ES-I3 (cell line): Measurements from ENCODE around the gene OR8B2.
"Not testable (repeated sequence)": the region's sequence is repeated elsewhere in the genome, so short reads cannot be mapped to it uniquely, and the experiment has no call there.

ENCODE experiments used
- H3K36me3 ChIP-seq: 2 replicates; pipeline ENCODE4 v1.6.1; 2013; ENCODE audit warnings: mild to moderate bottlenecking, low read length, control low read depth, moderate library complexity; ENCODE audit not compliant: insufficient read depth
- H3K4me1 ChIP-seq: 2 replicates; pipeline ENCODE4 v1.6.1; 2013; ENCODE audit warnings: mild to moderate bottlenecking, control low read depth, low read length; ENCODE audit not compliant: insufficient read depth
- H3K9ac ChIP-seq: 2 replicates; pipeline ENCODE4 v1.6.1; 2013; ENCODE audit warnings: low read depth, mild to moderate bottlenecking, low read length, moderate library complexity
- H3K9me3 ChIP-seq: 2 replicates; pipeline ENCODE4 v1.6.1; 2013; ENCODE audit warnings: mild to moderate bottlenecking, low read length, moderate library complexity; ENCODE audit not compliant: control insufficient read depth, insufficient read depth

The OR8B2 gene

GRCh38 chr11:124384399-124384798, at the start of gene OR8B2:
TSS of gene OR8B2 (minus strand) at chr11:124384499. CDS start at chr11:124383343, 1,156 bp downstream.
- no peaks in the 10 kb centered on the region for H3K4me1 ChIP-seq
- H3K9ac ChIP-seq: no peak within 1 kb of the TSS
- no peaks in the 10 kb centered on the region for H3K36me3 ChIP-seq
- H3K9me3 ChIP-seq: no peaks in the 10 kb centered on the region

GRCh38 chr11:124429599-124429998, 45.3 kb upstream of the OR8B2 start:
- Histone ChIP-seq H3K4me1 (no peaks in the 10 kb centered on the region), H3K36me3 (no peaks in the 10 kb centered on the region), H3K9ac (no peak overlapping the region)

GRCh38 chr11:124424384-124424921, 40.2 kb upstream of the OR8B2 start, which contains the start of gene OR8B4:
TSS of gene OR8B4 (minus strand) at chr11:124424871. CDS start at chr11:124424871, 0 bp downstream.
- peaks cover 3% of the 10 kb centered on the region; the same call in 1 of the 2 replicates for H3K9me3 ChIP-seq
- no peaks in the 10 kb centered on the region for H3K4me1 ChIP-seq
- H3K36me3 ChIP-seq: no peaks in the 10 kb centered on the region
- no peak within 1 kb of the TSS for H3K9ac ChIP-seq

More at GRCh38 chr11:124429599-124429998, 45.3 kb upstream of the OR8B2 start:
- peaks cover 3% of the 10 kb centered on the region; the same call in 1 of the 2 replicates for H3K9me3 ChIP-seq

GRCh38 chr11:124421043-124421442, 36.7 kb upstream of the OR8B2 start:
- Histone ChIP-seq H3K9me3 (no peaks in the 10 kb centered on the region), H3K36me3 (no peaks in the 10 kb centered on the region), H3K4me1 (no peaks in the 10 kb centered on the region), H3K9ac (no peak overlapping the region)

GRCh38 chr11:124415356-124415923, 31.1 kb upstream of the OR8B2 start:
- Histone ChIP-seq H3K36me3 (no peaks in the 10 kb centered on the region), H3K9ac (no peak overlapping the region), H3K9me3 (no peaks in the 10 kb centered on the region), H3K4me1 (no peaks in the 10 kb centered on the region)

- no peaks in the 10 kb centered on the region; the same call in 1 of the 2 replicates for H3K9me3 ChIP-seq
- no peaks in the 10 kb centered on the region for H3K36me3 ChIP-seq
- no peak overlapping the region for H3K9ac ChIP-seq
- H3K4me1 ChIP-seq: no peaks in the 10 kb centered on the region
These were observed 25.6 kb upstream of the OR8B2 start for GRCh38 chr11:124409906-124410305.

GRCh38 chr11:124405581-124405980, 21.3 kb upstream of the OR8B2 start:
- no peaks in the 10 kb centered on the region for H3K36me3 ChIP-seq
- no peaks in the 10 kb centered on the region; the same call in 1 of the 2 replicates for H3K9me3 ChIP-seq
- no peak overlapping the region for H3K9ac ChIP-seq
- no peaks in the 10 kb centered on the region for H3K4me1 ChIP-seq

GRCh38 chr11:124403186-124403585, 18.9 kb upstream of the OR8B2 start:
- not testable (repeated sequence) for H3K4me1 ChIP-seq, H3K36me3 ChIP-seq, H3K9ac ChIP-seq, H3K9me3 ChIP-seq

- Histone ChIP-seq H3K9ac (no peak overlapping the region), H3K4me1 (no peaks in the 10 kb centered on the region), H3K36me3 (no peaks in the 10 kb centered on the region), H3K9me3 (no peaks in the 10 kb centered on the region; the same call in 1 of the 2 replicates)
These were observed 18.1 kb upstream of the OR8B2 start for GRCh38 chr11:124402326-124402922.

- Histone ChIP-seq H3K9ac (no peak within 1 kb of the TSS), H3K36me3 (no peaks in the 10 kb centered on the region), H3K9me3 (no peaks in the 10 kb centered on the region; the same call in 1 of the 2 replicates), H3K4me1 (no peaks in the 10 kb centered on the region)
These were observed 14.6 kb upstream of the OR8B2 start, which contains the start of gene OR8B3 for GRCh38 chr11:124398924-124399323. TSS of gene OR8B3 (minus strand) at chr11:124399024. CDS start at chr11:124397351, 1,673 bp downstream.

GRCh38 chr11:124396847-124397246, 12.5 kb upstream of the OR8B2 start:
- H3K9me3 ChIP-seq, H3K36me3 ChIP-seq, H3K4me1 ChIP-seq, H3K9ac ChIP-seq: not testable (repeated sequence)

- Histone ChIP-seq H3K36me3 (no peaks in the 10 kb centered on the region), H3K4me1 (no peaks in the 10 kb centered on the region), H3K9ac (no peak overlapping the region), H3K9me3 (no peaks in the 10 kb centered on the region)
These were observed 10.1 kb upstream of the OR8B2 start for GRCh38 chr11:124394408-124394807.

- H3K4me1 ChIP-seq, H3K9me3 ChIP-seq, H3K36me3 ChIP-seq, H3K9ac ChIP-seq: not testable (repeated sequence)
These were observed 1.4 kb downstream of the OR8B2 start for GRCh38 chr11:124382857-124383256.

- H3K36me3 ChIP-seq: no peaks in the 10 kb centered on the region
- no peaks in the 10 kb centered on the region for H3K4me1 ChIP-seq
- no peaks in the 10 kb centered on the region for H3K9me3 ChIP-seq
- H3K9ac ChIP-seq: no peak overlapping the region
These were observed 3.7 kb downstream of the OR8B2 start for GRCh38 chr11:124380585-124380984.

GRCh38 chr11:124376280-124376679, 8.0 kb downstream of the OR8B2 start:
- Histone ChIP-seq H3K36me3 (no peaks in the 10 kb centered on the region), H3K9me3 (no peaks in the 10 kb centered on the region), H3K4me1 (no peaks in the 10 kb centered on the region), H3K9ac (no peak overlapping the region)
